ENCODE data around the gene COPG2. TPM values are rescaled to one million over a fixed set of nuclear protein-coding genes. Genes with fewer than 3 reads are reported as not detected.

Gene COPG2
- total and polyA plus RNA-seq, 2 donors (not counting 1 experiment from before 2014, with no cell fraction given), result 6.1 to 13.4 TPM

- ATAC-seq (ENCODE audit: low read depth) (no peak), DNase-seq (no peak)
- no peak overlapping the region for H3K4me3 ChIP-seq (ENCODE audit: control extremely low read depth in 1 of 5, extremely low read depth in 1 of 5, insufficient read depth in 1 of 5, low read depth in 2 of 5, low read length in 4 of 5)
- H3K9me3 ChIP-seq (ENCODE audit: control extremely low read depth in 1 of 3, control insufficient read depth in 2 of 3, insufficient read depth in 1 of 3, low read length in 2 of 3), result peaks cover 0 to 15% (median 0%) of the 10 kb centered on the region in 3 donors
- no peaks in the 10 kb centered on the region for H4K20me1 ChIP-seq (ENCODE audit: control insufficient read depth, insufficient read depth, low read length, poor library complexity, severe bottlenecking)
- no peaks in the 10 kb centered on the region for H3K4me1 ChIP-seq (ENCODE audit: control insufficient read depth in 2 of 2, insufficient read depth in 2 of 2, low read length in 2 of 2)
- TF ChIP-seq EZH2 (IDR thresholded peaks at IDR 0.05; ENCODE audit: borderline replicate concordance, insufficient read depth, low read depth, low read length, poor library complexity, severe bottlenecking), result no peak
- no peak for TF ChIP-seq CTCF (IDR thresholded peaks at IDR 0.05)
- POLR2A ChIA-PET, result no interaction called here
- H3K9ac ChIP-seq (ENCODE audit: low read length), result no peak overlapping the region
- no peak overlapping the region for H2AFZ ChIP-seq (ENCODE audit: insufficient read depth, low read depth, low read length, poor library complexity, severe bottlenecking)
- no peaks in the 10 kb centered on the region for H3K27me3 ChIP-seq (replicated peaks in 1 of 4; ENCODE audit: control extremely low read depth in 1 of 4, control insufficient read depth in 3 of 4, insufficient read depth in 4 of 4, low read length in 3 of 4)
- no peak overlapping the region for H3K27ac ChIP-seq (ENCODE audit: low read length in 2 of 2)
- no peak overlapping the region for H3K4me2 ChIP-seq (replicated peaks; ENCODE audit: low read depth, low read length, poor library complexity, severe bottlenecking)
- Mint-ChIP-seq H3K27me3 (no peaks in the 10 kb centered on the region), H3K27ac (no peak overlapping the region), H3K4me3 (no peak overlapping the region), H3K4me1 (no peaks in the 10 kb centered on the region), H3K9me3 (ENCODE audit: insufficient read depth) (peaks cover 4% of the 10 kb centered on the region)
- intact Hi-C loops (cut with micrococcal nuclease), result no loop called here
- no CpG with 5 or more reads among the region's 1 CpG for WGBS (ENCODE audit: insufficient coverage)
- H3K79me2 ChIP-seq (ENCODE audit: control insufficient read depth, insufficient read depth, low read length), result no peaks in the 10 kb centered on the region
- CTCF ChIA-PET, result no interaction called here
- H3K36me3 ChIP-seq (replicated peaks in 1 of 2; ENCODE audit: control extremely low read depth in 1 of 2, control insufficient read depth in 1 of 2, extremely low read depth in 1 of 2, insufficient read depth in 2 of 2, low read length in 1 of 2), result no peaks in the 10 kb centered on the region
Measured at GRCh38 chr7:130639388-130639787, 29.2 kb downstream of the COPG2 start.

- Histone ChIP-seq H3K27ac (ENCODE audit: low read length in 2 of 2) (no peak overlapping the region), H3K27me3 (replicated peaks in 1 of 4; ENCODE audit: control extremely low read depth in 1 of 4, control insufficient read depth in 3 of 4, insufficient read depth in 4 of 4, low read length in 3 of 4) (no peaks in the 10 kb centered on the region), H4K20me1 (ENCODE audit: control insufficient read depth, insufficient read depth, low read length, poor library complexity, severe bottlenecking) (no peaks in the 10 kb centered on the region), H3K79me2 (ENCODE audit: control insufficient read depth, insufficient read depth, low read length) (no peaks in the 10 kb centered on the region), H3K36me3 (replicated peaks in 1 of 2; ENCODE audit: control extremely low read depth in 1 of 2, control insufficient read depth in 1 of 2, extremely low read depth in 1 of 2, insufficient read depth in 2 of 2, low read length in 1 of 2) (no peaks in the 10 kb centered on the region), H3K9me3 (ENCODE audit: control extremely low read depth in 1 of 3, control insufficient read depth in 2 of 3, insufficient read depth in 1 of 3, low read length in 2 of 3) (peaks cover 0 to 21% (median 11%) of the 10 kb centered on the region in 3 donors), H3K4me3 (ENCODE audit: control extremely low read depth in 1 of 5, extremely low read depth in 1 of 5, insufficient read depth in 1 of 5, low read depth in 2 of 5, low read length in 4 of 5) (no peak overlapping the region), H3K9ac (ENCODE audit: low read length) (no peak overlapping the region), H3K4me1 (ENCODE audit: control insufficient read depth in 2 of 2, insufficient read depth in 2 of 2, low read length in 2 of 2) (no peaks in the 10 kb centered on the region), H3K4me2 (replicated peaks; ENCODE audit: low read depth, low read length, poor library complexity, severe bottlenecking) (no peak overlapping the region), H2AFZ (ENCODE audit: insufficient read depth, low read depth, low read length, poor library complexity, severe bottlenecking) (no peak overlapping the region)
- no peak overlapping the region for H3K27ac Mint-ChIP-seq
- TF ChIP-seq EZH2 (IDR thresholded peaks at IDR 0.05; ENCODE audit: borderline replicate concordance, insufficient read depth, low read depth, low read length, poor library complexity, severe bottlenecking), result no peak
- no peak for TF ChIP-seq CTCF (IDR thresholded peaks at IDR 0.05)
- DNase-seq (no peak), ATAC-seq (ENCODE audit: low read depth) (no peak)
- no peaks in the 10 kb centered on the region for H3K4me1 Mint-ChIP-seq
- no peaks in the 10 kb centered on the region for H3K27me3 Mint-ChIP-seq
- H3K4me3 Mint-ChIP-seq, result no peak overlapping the region
- ChIA-PET CTCF (no interaction called here), POLR2A (no interaction called here)
- peaks cover 13% of the 10 kb centered on the region for H3K9me3 Mint-ChIP-seq (ENCODE audit: insufficient read depth)
- intact Hi-C loops (cut with micrococcal nuclease), result no loop called here
Measured at GRCh38 chr7:130632111-130632510, 36.4 kb downstream of the COPG2 start.

Measured in B cell (primary cell).